ENCODE results near the gene RALGPS1.

Gene RALGPS1

DNA sequence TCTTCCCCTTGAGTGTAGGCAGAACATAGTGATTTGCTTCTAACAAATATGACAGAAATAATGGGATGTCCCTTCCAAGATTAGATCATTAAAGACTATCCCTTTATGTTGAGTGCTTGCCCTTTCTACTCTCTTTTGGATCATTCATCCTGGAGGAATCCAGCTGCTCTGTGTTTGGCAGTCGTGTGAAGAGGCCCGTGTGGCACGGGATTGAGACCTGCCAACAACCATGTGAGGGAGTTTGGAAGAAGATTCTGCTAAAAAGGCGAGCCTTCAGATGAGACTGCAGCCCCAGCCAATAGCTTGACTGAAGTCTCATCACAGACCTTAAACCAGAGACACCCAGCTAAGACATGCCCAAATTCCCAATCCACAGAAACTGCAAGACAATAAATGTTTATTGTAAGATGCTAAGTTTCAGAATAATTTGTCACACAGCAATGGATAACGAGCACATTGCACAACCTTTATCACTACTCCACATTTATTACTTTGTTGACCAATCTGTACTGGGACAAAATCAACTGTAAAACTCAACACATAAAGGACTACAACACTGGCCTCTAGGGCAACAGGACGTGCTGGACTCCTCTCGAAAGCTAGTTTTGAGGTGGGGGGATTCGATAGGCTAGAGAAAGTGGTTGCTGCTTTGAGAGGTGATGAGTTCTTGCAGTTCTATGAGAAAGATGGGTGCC is 165.0 kb downstream of the RALGPS1 start:
- no peak for DNase-seq (ENCODE audit: low spot score)

DNA sequence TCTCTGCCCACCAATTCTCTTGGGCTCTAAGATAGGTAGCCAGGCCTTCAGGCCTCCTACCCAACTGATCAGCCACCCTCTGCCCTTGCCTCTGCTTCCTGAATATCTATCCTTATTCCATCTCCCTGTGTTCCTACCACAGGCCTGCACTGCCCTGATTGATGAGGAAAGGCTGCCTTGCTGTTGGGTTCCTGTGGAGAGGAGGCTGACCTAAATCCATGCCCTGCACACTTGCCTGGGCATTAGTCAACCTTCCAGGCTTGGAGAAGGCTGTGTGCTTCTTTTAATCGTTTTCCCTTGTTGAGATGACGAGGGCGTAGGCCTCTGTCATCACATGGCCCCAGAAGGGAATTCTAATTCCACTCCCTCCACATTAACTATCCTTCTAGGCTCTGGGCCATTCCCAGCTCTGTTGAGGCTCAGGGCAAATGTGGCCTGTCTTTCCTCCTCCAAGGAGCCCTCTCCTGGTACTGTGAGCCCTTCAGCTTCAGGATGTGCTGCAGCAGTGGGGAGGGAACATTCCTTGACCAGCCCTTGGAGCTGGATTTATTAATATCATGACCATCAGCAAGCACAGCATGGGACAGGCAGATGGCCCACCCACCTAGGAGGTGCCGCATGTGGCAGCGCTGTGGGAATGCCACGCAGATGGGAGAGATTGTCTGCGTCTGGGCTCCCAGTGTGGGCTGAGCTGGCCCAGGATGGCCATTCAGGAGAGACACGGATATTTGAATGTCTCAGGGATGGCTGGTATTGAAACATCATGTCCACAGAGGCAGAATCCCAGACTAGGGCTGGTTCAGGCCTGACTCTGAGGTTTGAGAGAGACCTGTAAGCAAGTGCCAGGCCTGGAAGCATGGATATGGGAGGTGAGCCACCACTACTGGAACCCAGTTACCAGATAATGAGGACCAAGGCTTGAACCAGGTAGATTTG is 166.9 kb downstream of the RALGPS1 start:
- no peak for DNase-seq (ENCODE audit: low spot score)

DNA sequence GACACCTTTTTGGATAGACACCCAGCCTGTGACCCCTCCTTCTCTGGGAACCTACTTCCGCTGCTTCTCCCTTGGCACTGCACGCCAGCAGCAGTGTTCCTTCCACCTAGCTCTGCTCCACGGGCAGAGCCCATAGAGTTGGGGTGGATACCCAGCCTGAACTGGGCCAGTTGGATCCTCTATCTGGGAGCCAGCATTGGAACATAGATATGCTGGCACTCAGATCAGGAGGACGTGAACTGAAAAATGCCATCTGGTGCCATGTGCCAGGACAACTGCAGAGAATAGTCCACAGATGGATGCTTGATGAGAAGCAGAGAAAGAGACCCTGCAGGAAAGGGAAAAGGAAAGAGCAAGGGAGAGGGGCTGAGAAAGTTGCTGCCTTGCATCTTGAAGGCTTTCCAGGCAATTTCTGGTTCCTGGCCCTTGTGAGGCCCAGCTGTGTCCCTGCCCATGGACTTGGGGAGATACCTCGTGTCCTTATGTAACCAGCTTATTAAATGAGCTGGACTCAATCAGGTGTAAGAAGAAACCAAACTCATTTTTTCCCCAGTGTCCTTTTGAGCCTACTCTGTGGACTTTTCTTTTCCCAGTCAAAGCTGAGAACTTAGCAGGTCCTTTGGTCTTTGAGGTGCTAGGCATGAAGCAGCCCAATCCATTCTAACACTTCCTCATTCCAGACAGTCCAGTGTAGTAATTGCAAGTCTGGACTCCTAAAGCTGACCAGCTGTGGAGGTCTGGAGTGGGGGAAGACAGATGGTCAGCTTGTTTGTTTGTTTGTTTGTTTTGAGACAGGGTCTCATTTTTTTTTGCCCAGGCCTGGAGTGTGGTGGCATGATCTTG is 168.8 kb downstream of the RALGPS1 start:
- no peak for DNase-seq (ENCODE audit: low spot score)

DNA sequence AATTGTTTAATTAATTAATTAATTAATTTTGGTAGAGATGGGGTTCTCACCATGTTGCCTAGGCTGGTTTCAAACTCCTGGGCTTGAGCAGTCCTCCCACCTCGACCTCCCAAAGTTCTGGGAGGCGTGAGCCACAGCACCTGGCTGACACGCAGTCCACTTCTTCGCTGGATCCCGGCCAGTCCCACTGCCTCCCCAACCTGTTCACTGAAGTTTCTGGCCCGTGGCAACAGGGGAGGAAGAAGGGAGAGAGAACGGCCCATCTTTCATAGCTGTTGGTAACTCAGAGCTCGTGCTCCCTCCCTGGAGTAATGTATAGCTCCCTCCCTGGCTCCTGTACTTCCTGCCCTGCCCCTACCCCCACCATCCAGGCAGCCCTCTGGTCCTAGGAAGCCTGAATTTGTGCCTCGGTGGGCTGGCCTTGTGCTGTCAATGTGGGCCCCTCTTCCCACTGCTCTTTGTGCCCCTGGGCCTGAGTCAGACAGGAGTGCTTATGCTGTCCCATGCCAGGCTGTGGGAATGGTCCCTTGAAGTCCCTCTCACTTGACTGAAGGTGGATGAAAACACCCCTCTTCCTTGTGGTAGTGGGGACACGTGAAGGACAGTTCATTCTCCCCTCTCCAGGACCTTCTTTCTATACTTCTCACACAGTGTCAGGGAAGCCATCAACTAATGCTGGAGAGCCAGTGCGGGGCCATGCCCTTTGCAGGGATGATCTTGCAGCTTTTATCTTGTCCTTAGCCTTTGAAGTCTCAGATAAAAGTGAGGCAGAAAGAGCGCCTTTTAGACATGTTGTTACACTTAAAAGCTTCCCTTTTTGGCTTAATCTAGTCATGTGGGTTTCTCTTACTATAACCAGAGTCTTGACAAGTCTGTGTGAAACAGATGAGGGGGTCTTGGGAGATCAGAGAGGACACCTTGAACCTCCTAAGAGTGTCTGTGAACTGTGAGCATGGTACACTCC is 169.8 kb downstream of the RALGPS1 start:
- DNase-seq (ENCODE audit: low spot score): no peak

DNA sequence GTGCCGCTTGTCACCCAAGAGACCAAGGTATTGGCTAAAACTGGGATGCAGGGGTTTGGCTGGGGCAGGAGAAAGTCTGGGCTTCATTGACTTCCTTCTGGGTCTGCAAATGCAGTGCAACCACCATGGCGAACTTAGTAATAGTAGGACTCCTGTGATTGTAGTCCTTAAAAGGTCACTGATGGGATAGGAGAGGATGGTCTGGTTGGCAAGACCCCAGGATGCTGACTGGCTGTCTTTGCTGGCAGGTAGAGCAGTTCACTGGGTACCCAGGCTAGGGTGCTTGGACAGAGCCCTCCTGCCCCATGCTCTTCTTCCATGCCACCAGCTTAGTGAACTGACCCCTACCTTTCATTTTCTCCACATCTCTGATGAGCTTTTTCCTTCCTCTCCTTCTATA is 170.6 kb downstream of the RALGPS1 start:
- DNase-seq (ENCODE audit: low spot score): no peak

DNA sequence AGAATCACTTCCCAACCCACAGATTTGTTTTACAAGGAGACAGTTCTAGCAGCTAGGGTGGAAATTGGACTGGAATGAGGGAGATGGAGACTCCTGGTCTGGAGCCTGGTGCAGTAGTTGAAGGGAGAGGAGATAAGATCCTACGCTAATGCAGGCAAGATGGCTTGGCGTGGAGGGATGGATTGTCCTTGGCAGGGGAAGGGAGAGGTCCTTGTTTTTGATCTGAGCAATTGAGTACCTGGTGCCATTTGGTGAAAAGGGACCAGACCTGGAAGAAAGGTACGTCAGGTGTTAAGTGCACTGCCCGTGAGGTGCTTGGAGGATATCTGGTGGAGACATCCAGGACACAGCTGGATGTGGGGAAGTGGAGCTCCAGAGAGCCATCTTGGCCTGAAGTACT is 172.2 kb downstream of the RALGPS1 start:
- no peak for DNase-seq (ENCODE audit: low spot score)

DNA sequence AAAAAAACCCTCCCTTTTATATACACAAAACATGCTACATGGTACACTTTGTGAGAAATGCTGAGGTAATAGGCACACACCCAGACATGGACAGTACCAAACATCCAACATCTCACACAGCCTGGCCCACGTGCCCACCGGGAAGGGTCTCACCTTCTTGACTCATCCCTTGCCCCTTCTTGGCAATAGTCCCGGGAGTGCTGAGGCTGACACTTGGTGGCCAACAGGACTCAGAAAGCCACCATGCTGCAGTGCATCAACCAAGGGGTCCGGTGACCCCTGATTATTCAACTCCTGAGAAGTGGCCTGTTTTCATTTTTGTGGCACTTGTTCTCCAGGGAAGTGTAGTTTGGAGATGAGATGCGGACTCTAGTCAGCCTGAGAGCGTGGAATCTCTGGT is 172.8 kb downstream of the RALGPS1 start:
- no peak for DNase-seq (ENCODE audit: low spot score)

DNA sequence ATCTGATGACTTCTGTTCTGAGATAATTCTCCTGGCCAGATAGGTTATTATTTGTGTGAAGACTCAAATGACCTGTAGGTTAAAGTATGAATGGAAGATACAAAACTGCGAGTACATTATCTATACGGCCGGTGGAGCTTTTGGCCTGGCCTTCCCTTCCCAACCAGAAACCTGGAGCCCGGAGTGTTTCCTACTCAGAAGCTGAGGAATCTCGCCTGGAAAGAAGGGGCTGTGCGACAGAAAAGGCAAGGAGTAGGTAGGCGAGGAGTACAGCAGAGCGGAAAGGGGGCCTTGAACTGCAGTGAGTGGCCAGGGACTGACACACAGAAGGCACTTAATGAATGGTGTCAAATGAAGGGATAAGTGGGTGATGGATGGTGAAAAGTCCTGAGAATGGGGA is 173.3 kb downstream of the RALGPS1 start:
- DNase-seq (ENCODE audit: low spot score): no peak

DNA sequence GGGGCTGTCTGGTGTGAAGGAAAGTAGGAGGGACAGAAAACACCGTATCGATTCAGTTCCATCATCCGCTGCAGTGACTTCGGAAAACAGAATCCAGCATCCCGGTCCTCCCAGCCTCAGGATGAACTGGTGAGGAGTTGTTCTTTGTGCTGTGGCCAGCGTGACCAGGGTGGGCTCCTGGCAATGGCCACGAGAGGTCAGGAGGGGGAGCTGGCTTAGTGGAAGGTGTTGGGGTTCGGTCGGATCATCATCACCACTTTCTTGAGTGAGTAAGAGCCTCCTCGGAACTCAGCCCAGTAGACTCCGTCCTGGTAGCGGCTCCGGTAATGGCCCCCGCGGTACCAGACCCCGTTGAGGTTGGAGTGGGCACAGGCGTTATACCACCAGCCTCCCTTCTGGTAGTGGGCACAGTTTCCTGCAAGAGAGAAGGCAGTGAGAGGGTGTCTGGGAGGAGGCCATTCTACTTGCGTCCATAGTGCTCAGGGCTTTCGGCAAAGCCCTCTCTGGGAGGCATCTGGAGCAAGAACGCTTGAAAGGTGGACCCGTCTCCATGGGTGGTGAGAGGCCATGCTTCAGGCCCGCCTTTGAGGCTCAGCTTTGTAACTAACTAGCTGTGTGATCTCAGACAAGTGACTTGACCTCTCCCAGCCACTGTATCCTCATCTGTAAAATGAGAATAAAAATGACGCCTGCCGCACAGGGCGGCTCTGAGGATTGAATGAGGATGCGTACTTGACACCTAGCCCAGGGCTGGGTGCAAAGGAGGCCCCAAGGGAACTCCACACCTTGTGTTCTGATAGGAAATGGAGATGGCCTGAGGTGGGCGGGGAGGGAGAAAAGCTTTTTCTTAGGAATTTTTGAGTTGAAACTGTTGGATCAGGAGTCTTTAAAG is 174.4 kb downstream of the RALGPS1 start:
- no peak for DNase-seq (ENCODE audit: low spot score)

DNA sequence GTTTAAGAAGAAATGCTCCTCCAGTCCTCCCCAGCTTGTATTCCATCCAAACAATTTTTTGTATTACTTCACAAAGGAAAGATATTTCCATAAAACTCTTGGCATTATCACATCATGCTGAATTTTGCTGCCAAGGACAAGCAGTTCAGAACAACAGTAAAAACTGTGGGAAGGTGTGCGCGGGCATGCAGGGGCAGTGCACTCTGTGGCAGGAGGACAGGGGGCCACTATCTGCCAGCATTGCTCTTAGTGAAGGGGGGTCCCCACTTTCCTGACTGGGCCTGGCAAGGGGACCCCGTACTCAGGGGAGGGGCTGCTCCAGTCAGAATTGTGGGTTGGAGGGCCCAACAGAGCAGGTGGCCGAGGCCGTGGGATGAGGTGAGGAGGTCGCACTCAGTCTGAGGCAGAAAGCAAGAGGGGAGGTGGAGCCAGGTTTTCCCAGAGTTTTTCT is 175.1 kb downstream of the RALGPS1 start:
- no peak for DNase-seq (ENCODE audit: low spot score)

DNA sequence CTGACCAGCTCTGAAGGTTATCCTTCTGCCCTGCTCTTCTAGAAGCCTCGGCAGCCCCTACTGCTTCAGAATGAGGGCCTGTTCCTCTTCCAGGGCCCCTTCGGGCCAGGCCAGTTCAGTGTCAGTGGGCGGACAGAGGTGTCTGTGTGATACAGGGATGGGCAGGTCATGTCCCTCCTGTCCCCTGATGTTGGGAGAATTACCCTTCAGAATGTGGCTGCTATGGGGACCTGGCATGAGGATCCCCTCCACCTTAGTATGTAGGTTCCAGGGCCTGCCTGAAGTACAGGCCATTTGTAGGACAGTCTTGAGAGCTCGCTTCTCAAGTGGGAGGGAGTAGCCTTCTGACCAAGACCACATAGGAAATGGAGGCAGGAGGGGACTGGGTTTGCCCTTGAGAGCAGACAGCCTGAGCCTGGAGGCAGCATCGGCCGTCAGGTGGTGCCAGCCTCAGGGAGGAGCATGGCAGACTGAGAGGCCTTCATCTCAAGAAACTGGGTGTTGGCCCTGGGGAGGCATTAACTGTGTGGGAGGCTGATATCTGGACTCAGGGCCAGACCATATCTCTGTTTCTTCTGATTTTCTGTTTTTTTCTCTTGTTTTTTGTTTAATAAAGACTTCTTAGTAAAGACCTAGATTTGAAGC is 175.9 kb downstream of the RALGPS1 start:
- DNase-seq (ENCODE audit: low spot score): no peak

DNA sequence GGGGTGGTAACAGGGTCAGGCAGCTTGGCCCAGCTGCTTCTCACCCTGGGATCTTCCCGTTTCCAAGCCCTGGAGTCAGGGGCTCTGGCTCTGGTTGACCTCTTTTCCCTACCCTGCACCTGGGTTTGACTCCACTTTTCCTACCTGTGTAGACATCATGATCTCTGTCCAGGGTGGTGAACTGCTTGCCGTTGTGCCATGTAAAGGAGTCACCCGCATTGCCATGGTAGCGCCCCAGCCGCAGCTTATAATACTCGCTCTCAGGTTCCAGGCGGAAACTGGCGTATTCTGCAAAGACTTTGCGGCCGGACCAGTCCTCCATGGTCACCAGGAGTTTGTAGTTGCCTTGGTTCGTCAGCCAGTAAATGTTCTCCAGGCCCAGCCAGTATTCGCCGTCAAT is 176.9 kb downstream of the RALGPS1 start:
- no peak for DNase-seq (ENCODE audit: low spot score)

DNA sequence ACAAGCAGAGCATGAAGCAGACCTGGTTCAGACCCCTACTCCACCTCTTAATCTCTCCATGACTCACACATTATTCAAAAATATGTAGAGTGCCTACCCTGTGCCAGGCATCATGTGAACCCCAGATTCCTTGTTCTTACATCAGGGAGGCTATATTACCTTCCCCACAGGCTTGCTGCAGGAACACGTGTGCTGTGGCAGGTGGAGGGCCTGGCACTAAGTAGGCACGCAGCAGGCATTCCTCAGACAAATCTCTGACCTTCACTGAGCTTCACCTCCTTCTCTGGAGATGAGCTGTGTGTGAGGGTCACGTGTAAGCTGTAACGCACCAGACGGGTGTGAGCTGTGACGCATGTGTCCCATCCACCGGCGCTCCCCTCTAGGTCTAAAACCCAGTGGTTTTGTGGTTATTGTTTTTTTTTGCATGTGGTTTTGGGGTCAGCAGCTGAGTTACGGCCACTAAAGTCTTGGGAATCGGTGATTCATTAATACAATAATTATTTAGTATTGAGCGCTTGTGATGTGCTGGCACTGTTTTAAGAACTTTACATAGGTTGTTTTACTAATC is 177.5 kb downstream of the RALGPS1 start:
- DNase-seq (ENCODE audit: low spot score): peak; percentile 39

DNA sequence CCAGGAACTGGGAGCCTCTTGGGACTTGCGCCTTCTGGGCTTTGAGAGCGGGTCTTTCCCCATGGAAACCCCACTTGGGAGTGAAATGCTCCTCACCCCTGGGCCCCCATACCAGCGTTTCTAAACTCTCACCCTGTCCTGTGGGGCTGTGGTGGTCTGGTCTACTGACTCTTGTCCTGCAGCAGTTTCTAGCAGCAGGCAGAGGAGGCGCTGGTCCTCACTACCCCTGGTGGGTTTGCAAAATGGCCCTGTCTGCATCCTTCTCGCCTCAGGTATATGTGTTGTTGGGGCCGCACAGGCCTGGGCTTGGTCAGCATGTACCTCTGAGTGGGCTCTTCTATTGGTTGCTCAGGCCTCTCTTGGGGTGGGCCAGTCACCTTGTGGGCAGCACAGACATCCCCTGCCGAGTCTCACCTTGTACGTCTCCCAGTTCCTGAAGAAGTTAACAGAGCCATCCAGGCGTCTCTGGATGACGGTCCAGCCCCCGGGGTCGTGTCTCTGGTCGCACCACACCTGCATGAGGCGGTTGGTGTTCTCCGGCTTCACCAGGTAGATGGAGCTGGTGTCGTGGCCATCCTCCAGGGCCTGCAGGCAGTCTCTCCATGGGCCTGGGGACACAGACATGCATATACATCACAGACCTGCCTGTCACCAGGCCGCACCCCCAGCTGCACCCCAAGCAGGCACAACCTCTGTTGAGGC is 178.9 kb downstream of the RALGPS1 start:
- no peak for DNase-seq (ENCODE audit: low spot score)

DNA sequence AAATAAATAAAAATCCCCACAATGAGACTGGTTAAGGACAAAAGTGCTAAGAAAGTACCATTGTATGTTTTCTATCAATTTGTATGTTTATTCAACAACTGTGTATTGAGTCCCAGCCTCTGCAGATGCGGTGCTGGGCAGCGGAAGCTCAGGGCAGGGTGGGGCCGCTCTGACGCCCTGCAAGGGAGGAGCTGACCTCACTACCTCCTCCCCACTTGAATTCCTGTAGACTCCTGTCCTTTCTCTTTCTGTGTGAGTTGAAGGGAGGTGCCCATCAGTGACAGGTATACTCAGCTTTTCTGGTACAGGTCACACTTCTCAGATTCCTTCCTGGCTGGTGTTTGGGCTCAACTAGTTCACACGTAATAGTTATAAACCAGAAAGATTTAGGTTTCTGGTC is 180.8 kb downstream of the RALGPS1 start:
- DNase-seq (ENCODE audit: low spot score): no peak

DNA sequence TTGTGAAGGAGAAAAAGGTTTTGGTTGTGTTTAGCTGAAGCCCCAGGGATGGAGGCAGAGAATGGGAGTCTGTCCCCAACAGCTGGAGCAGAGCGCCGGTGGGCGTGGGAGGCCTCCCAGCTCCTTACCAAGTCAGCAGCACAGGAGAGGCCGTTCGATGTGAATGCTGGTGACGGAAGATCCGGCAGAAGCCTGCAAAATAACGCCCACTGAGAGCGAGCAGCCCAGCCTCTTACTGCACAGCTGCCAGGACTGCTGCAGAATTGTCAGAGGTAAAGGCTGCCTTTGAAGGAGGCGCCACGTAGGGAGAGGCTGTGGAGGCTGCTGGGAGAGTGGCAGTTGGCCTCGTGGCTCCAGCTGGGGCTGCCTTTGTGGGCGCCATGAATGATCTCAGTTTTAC is 181.6 kb downstream of the RALGPS1 start:
- DNase-seq (ENCODE audit: low spot score): no peak

DNA sequence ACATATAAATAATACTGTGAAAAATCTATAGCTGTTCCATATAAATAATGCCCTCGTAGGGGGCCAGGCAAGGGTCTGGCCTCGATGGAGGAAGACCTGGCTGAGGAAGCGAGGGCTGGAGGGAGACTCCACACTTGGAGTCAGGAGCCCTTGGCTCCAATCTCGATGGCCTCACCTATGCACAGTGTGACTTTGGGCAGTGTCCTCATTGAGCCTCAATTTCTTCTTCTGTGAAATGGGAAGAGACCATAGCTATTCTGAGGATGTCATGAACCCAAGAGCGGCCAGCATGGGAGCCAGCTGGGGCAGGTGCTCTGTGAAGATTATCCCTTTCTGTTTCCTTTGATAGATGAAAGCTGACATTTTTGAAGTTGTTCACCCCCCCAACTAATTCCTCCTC is 183.1 kb downstream of the RALGPS1 start:
- DNase-seq (ENCODE audit: low spot score): no peak

DNA sequence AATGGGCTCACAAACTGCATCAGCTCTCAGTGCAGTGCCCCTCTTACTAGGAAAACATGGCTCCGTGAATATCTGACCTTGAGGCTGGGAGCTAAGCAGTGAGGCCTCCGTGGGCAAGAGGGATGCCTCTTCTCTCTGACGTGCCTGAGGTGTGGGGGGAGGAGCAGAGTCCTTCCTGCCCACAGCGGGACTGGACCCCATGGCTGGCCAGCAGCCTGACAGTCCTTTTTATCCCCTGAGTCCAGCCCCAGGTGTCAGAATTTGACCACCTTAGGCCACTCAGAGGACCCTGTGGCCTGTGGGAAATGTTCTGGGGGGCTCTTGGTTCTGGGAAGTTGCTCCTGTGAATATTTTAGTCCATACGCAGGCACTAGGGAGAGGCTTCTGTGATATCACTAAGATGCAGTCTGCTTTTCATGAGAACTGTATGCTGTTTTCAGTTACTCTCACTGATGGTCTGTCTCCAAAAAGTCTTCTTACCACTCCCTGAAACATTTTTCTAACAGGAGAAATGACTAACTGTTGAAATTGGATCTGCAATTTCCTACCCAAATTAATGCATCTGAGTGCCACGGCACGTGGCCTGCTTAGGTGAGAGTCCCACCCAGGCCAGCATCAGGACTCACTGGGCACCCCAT is 184.5 kb downstream of the RALGPS1 start:
- no peak for DNase-seq (ENCODE audit: low spot score)

Measured in SW480 (cell line).